ENCODE data around the gene NCBP2.

NCBP2 gene

DNA sequence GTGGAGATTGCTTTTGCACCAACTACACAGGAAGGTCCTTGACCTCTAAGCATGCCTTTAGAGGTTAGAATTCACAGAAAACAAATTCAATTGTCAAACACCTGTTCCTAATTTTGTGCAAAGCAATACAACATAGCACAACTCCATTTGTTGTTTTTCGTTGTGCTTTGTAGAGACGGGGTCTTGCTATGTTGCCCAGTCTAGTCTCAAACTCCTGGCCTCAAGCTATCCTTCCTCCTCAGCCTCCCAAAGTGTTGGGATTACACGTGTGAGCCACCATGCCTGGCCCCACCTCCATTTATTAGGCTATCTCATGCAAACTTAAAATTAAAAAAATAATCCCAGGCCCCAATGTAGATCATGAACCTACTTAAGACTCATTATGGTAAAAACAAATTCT, 6.0 kb downstream of the NCBP2 start:
- DNase-seq, result no peak

DNA sequence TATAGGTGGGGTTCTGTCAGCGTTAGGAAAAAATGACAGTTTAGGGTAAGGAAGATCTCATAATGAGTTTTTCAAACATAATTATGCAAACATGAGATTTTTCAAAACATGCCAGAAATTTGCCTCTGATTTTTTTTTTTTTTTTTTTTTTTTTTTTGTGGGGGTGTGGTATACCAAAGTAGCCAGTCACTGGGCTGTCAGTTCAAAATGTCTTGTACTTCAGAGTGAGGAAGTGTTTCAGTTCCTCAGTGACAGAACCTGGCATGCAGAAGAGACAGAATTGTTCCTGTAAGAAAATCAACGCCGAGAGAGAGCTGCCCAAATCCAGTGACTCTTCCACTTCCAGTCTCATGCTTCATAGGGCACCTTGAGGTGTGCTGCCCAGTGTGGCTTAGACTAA, 9.7 kb downstream of the NCBP2 start:
- DNase-seq, result no peak

DNA sequence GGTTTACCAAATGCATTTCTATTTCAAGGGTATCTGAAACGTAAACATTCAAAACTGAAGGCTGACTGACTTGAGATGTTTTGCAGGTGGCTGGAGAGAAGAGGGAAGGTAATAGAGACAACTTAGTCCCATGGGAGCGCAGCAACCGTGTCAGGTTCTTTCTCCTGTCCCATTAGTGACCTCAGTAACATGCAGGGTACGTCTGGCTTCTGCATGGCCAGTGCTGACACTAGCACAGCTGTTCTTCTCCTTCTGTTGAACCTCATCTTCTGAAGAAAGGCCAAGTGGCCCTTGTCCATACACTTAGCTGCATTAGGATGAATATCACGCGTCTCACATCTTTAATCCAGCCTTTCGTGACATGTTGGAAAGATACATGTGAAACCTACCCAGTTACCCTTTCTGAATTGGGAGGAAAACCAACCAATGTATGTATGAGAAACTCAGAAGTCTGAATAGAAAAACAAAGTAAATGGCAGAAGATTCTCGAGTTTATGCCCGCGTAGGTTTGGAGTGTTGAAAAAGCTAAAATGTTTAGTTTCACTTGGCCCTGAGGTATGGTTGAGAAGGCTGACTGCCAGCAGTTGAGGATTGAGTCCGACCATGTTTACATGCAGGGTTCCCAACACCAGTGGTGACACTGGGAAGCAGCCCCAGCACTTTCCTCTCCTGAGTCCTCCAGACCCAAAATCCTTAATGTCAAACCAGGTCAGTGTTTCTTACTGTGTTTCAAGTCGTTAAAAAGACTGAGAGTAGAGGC, 10.3 kb downstream of the NCBP2 start:
- no peak for DNase-seq

GRCh38 chr3:196931157-196931556, 11.2 kb downstream of the NCBP2 start:
- no peak for DNase-seq

GRCh38 chr3:196927571-196928453, 14.5 kb downstream of the NCBP2 start:
- DNase-seq, result no peak

- DNase-seq, result no peak
Measured at GRCh38 chr3:196920733-196921132, 21.6 kb downstream of the NCBP2 start.

DNA sequence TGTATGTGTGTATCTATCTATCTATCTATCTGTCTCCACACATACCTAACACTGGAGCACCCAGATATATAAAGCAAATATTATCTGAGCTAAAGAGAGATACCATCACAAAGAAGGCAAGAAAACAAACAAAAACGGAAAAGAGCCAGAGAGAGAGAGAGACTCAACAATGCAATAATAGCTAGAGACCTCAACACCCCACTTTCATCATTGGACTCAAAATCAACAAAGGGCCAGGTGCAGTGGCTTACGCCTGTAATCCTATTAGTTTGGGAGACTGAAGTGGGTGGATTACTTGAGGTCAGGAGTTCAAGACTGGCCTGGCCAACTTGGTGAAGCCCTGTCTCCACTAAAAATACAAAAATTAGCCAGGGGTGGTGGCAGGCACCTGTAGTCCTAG, 23.4 kb downstream of the NCBP2 start:
- no peak for DNase-seq

- no peak for DNase-seq
Measured at GRCh38 chr3:196916995-196917394, 25.3 kb downstream of the NCBP2 start.

GRCh38 chr3:196916221-196916620, 26.1 kb downstream of the NCBP2 start:
- no peak for DNase-seq

DNA sequence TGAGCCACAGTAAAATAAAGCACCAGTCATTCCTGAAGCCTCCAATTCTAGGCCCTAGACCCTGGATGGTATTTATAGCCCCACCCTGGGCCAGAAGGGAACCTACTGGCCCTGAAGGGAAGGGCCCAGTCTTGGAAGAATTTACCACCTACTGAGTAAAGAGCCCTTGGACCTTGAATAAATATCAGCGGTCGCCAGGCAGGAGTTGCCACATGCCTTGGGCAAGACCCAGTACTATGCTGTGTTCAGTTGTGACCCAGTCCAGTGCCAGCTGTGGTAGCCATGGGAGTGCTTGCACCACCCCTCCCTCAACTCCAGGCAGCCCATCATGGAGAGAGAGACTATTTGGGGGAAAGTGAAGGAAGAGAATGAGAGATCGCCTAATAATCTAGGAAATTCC, 27.0 kb downstream of the NCBP2 start:
- no peak for DNase-seq

- DNase-seq, result no peak
Measured at GRCh38 chr3:196914866-196915265, 27.5 kb downstream of the NCBP2 start.

GRCh38 chr3:196903740-196904139, 38.6 kb downstream of the NCBP2 start:
- DNase-seq, result no peak

DNA sequence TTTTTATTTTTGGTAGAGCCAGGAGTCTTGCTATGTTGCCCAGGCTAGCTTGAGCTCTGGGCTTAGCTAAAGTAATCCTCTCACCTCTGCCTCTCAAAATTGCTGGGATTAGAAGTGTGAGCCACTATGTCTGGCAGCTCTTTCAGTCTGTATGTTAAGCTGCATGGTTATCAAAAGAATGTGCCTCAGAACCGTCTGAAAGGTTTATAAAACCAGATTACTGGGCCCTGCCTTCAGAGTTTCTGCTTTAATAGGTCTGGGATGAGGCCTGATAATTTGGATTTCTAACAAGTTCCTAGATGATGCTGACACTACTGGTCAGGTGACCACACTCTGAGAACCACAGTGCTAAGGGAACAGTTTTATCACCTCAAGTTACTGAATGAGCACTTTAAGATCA, 40.0 kb downstream of the NCBP2 start:
- DNase-seq, result no peak

GRCh38 chr3:196901768-196902167, 40.6 kb downstream of the NCBP2 start:
- DNase-seq, result no peak

DNA sequence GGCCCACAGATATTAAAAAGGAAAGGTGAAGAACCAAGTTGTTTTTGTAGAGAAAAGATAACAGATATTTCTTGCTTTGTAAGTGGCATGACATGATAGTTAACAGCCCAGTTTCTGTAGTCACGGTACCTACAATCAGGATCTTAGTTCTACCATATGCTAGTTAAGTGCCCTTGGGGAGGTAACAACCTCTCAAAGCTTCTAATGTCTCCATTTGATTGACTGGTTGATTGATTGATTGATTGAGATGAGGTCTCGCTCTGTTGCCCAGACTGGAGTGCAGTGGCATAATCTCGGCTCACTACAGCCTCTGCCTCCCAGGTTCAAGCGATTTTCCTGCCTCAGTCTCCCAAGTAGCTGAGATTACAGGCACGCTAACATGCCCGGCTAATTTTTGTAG, 46.1 kb downstream of the NCBP2 start:
- DNase-seq, result no peak

- no peak for DNase-seq
Measured at GRCh38 chr3:196894557-196895295, 47.6 kb downstream of the NCBP2 start.

- no peak for DNase-seq
Measured at GRCh38 chr3:196889844-196890708, 52.3 kb downstream of the NCBP2 start.

DNA sequence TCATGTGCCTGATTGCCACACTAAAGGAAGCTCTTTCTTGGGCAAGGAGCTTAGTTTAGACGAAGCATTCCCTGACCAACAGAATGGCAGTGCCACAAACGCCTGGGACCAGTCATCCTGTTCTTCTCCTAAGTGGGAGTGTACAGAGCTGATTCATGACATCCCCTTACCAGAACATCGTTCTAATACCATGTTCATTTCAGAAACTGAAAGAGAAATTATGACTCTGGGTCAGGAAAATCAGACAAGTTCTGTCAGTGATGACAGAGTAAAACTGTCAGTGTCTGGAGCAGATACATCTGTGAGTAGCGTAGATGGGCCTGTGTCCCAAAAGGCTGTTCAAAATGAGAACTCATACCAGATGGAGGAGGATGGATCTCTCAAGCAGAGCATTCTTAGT, 56.2 kb downstream of the NCBP2 start:
- no peak for DNase-seq
